Esophagus mucosa (tissue), 1 donor: Measurements from ENCODE around the gene FCF1. TPM values are rescaled to one million over a fixed set of nuclear protein-coding genes. Genes with fewer than 3 reads are reported as not detected.

Experiments used
- ATAC-seq: fragments of 200-7000 bp; cut with Tn5 transposase; one replicate; pipeline ENCODE4 v1.9.1; 2020
- total RNA-seq: library from RNA; stranded (reverse); gene quantifications from one replicate; pipeline ENCODE4 v1.2.4, GENCODE V29; 2023
- donor health status: DM: yes; HTN: yes; CAD: no.

The FCF1 gene
- total RNA-seq: 38.8 TPM

- ATAC-seq: peak; percentile 97
Observed at GRCh38 chr14:74712499-74713394, at the start of gene FCF1, which contains the start of gene AREL1. Gene FCF1 (plus strand): TSS chr14:74713144. CDS start chr14:74713198, 54 bp downstream. Gene AREL1 (minus strand): TSS chr14:74713080. CDS start chr14:74685615, 27,465 bp downstream.

- no peak for ATAC-seq
Observed at GRCh38 chr14:74663884-74664283, 49.1 kb upstream of the FCF1 start.

GRCh38 chr14:74664717-74665116 is 48.2 kb upstream of the FCF1 start:
- ATAC-seq: no peak

GRCh38 chr14:74667758-74668157 is 45.2 kb upstream of the FCF1 start:
- ATAC-seq: no peak

GRCh38 chr14:74669256-74669655 is 43.7 kb upstream of the FCF1 start:
- no peak for ATAC-seq

- ATAC-seq: no peak
Observed at GRCh38 chr14:74669846-74670245, 43.1 kb upstream of the FCF1 start.

- ATAC-seq: no peak
Observed at GRCh38 chr14:74670726-74671411, 42.1 kb upstream of the FCF1 start.

- ATAC-seq: peak; percentile 49
Observed at GRCh38 chr14:74671789-74672188, 41.2 kb upstream of the FCF1 start.

GRCh38 chr14:74673768-74674167 is 39.2 kb upstream of the FCF1 start:
- no peak for ATAC-seq

- no peak for ATAC-seq
Observed at GRCh38 chr14:74675219-74675618, 37.7 kb upstream of the FCF1 start.

- ATAC-seq: no peak
Observed at GRCh38 chr14:74682169-74682952, 30.6 kb upstream of the FCF1 start.

- ATAC-seq: no peak
Observed at GRCh38 chr14:74683406-74683805, 29.5 kb upstream of the FCF1 start.

GRCh38 chr14:74684434-74684833 is 28.5 kb upstream of the FCF1 start:
- ATAC-seq: peak; percentile 25

GRCh38 chr14:74685056-74685455 is 27.9 kb upstream of the FCF1 start:
- ATAC-seq: no peak

GRCh38 chr14:74685921-74686678 is 26.8 kb upstream of the FCF1 start:
- ATAC-seq: peak; percentile 48

- no peak for ATAC-seq
Observed at GRCh38 chr14:74691456-74691855, 21.5 kb upstream of the FCF1 start.

GRCh38 chr14:74693191-74693590 is 19.8 kb upstream of the FCF1 start:
- ATAC-seq: no peak

GRCh38 chr14:74695406-74695805 is 17.5 kb upstream of the FCF1 start:
- ATAC-seq: no peak

- ATAC-seq: no peak
Observed at GRCh38 chr14:74697011-74697410, 15.9 kb upstream of the FCF1 start.

GRCh38 chr14:74697543-74697942 is 15.4 kb upstream of the FCF1 start:
- ATAC-seq: no peak

GRCh38 chr14:74697976-74698375 is 15.0 kb upstream of the FCF1 start:
- no peak for ATAC-seq

GRCh38 chr14:74698465-74698864 is 14.5 kb upstream of the FCF1 start:
- no peak for ATAC-seq
